GM19452 (cell line): ENCODE measurements around the gene LPIN2.
"Not testable (repeated sequence)": the region's sequence is repeated elsewhere in the genome, so short reads cannot be mapped to it uniquely, and the experiment has no call there.

Experiments
- ATAC-seq: cut with Tn5 transposase; IDR thresholded peaks from one replicate; pipeline ENCODE4 v1.9.1; 2021; ENCODE audit not compliant: unreplicated experiment

The LPIN2 gene

DNA sequence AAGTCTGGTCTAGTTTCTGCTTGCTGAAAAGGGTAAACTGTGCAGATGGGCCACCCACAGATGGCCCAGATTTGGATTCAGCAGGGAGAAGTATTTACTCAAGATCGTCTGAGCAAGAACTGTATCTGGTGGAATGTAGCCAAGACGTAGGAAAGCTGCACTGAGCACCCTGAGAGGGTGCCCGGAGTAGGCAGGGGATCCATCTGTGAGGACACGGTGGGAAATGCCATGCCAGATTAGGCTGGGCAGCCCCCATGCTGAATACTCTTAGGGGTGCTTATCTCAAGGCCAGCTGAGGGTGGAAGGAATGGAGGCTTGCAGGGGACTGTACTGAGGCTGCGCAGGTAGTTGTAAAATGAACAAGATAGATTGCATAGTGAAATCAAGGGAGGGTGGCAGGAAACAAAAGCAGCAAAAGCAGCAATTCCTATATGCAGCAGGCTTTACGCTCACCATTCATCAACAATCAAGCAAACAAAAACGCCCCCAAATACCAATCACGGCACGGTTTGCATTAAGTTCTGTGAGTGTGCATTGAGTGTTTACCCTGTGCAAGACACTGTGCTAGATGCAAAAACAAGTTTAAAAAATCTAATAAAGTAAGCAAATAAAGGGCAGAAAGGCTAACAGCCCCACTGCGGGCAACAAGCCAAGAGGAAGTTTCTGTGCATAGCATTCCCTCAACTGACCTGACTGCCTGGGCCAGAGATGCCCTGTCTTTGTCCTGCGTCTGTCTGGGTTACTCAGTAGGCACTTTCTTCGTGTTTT is 32.2 kb upstream of the LPIN2 start:
- no peak for ATAC-seq

DNA sequence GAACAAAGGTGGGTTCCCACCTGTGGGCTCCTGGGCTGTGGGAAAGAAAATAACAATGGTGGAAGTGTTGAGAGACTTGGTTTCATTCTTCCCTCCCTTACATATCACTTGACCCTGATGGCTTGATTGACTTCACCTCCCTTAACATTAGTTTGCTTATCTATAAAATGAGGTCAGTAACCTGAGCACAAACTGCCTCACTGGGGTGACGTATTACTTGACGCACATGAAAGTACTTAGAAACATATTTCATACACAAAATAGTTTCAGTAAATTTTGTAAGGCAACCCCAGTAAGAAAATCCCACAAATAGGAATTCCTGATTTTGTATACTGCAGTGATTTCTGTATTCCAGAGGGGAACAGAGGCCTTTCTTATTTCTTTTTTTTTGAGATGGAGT is 29.4 kb upstream of the LPIN2 start:
- ATAC-seq, result no peak

DNA sequence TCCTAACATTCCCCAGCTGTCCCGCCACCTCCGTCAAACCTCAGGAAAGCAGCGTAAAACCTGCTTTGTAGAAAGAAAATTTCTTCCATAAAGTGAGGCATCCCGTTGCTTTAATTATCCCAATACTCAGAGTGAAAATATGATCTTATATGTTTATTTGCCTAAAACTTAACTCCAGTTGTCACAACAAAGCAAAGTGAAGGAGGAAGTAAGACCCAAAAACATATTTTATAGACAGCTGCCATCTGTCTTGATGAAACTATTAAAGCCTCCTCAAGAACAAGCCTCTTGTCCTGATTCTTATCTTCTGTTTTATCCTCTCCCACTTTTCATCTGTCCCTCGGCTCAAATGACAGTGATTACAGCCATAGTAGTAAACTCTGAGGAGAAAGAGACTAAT is 28.9 kb upstream of the LPIN2 start:
- ATAC-seq, result no peak

DNA sequence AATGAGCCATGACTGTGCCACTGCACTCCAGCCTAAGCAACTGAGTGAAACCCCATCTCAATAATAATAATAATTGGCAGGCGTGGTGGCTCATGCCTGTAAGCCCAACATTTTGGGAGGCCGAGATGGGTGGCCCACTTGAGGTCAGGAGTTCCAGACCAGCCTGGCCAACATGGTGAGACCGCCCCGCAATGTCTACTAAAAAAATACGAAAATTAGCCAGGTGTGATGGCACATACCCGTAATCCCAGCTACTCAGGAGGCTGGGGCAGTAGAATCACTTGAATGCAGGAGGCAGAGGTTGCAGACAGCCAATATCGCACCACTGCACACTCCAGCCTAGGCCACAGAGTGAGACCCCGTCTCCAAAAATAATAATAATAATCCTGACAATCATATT is 27.9 kb upstream of the LPIN2 start:
- ATAC-seq, result no peak

DNA sequence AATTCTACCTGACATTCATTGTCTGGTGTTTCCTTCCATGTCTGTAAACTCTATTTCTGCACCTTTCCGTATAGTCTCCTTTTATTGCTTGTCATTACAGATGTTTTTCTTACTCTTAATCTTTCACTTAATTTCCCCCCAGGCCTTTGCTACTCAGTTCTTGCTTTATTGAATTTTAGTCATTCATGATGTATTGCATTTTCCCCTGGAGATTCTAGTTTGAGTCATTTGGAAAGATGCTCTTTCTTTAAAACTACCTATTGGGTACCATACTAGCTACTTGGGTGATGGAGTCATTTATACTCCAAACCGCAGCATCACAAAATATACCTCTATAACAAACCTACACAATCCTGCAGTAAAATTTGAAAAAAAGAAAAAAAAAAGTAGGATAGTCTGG is 27.2 kb upstream of the LPIN2 start:
- ATAC-seq, result no peak

GRCh38 chr18:3037423-3037915 is 24.5 kb upstream of the LPIN2 start:
- ATAC-seq, result peak; percentile 99

DNA sequence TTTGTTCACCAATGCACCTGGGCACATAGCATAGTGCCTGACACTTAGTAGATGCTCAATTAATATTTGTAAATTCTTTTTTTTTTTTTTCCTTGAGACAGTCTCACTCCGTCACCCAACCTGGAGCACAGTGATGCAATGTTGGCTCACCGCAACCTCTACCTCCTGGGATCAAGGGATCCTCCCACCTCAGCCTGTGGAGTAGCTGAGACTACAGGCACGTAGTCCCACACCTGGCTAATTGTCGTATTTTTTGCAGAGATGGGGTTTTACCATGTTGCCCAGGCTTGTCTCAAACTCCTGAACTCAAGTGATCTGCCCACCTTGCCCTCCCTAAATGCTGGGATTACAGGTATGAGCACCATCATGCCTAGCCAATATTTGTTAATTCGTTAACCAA is 23.2 kb upstream of the LPIN2 start:
- no peak for ATAC-seq

DNA sequence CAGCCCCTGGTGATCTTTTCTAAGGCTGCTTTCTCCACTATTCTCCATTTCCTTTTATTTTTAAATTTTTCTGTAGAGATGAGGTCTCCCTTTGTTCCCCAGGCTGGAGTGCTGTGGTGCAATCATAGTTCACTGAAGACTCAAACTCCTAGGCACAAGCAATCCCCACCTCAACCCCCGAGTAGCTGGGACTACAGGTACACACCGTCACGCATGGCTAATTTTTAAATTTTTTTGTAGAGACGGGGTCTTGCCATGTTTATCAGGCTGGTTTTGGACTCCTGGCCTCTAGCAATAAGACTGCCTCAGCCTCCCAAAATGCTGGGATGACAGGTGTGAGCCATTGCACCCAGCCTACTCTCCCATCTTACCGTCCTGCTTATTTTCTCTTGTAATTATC is 22.7 kb upstream of the LPIN2 start:
- no peak for ATAC-seq

GRCh38 chr18:3032721-3033120 is 19.8 kb upstream of the LPIN2 start:
- ATAC-seq, result no peak

DNA sequence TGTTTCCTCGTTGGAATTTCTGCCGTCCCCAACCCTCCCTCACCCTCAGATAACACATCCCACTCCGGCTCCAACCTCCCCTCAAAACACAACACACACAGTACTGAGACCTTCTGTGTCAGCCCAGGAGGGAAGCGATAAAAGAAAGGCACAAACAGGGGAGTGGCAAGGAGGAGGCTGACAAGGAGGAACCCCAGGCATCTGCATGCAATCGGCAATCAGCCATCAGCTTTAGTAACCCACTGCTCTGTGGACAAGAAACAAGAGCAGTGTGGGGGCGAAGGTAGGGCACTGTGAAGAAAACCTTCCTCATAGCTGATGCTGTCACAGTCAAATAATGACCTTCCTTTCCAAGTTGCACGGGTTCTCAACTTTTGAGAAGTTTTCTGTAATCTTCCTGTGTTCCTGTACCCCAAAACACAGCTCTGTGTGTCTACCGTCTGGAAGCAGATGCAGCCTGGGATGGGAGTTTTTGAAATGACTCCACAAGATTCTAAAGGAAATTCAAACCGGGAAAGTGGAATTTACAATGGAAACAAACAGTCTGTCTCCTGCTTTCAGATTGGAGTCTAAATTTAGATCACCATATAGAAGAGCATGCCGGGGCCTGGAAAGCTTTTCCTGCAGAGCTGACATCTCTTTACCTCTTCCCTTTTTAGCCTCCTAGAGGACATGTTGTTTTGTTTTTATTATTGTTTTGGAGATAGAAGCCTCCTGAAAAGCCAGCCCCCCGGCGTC is 16.4 kb upstream of the LPIN2 start:
- no peak for ATAC-seq

- ATAC-seq, result not testable (repeated sequence)
Observed at GRCh38 chr18:3028115-3028514, 15.2 kb upstream of the LPIN2 start.

GRCh38 chr18:3027370-3027891 is 14.5 kb upstream of the LPIN2 start:
- ATAC-seq, result no peak

DNA sequence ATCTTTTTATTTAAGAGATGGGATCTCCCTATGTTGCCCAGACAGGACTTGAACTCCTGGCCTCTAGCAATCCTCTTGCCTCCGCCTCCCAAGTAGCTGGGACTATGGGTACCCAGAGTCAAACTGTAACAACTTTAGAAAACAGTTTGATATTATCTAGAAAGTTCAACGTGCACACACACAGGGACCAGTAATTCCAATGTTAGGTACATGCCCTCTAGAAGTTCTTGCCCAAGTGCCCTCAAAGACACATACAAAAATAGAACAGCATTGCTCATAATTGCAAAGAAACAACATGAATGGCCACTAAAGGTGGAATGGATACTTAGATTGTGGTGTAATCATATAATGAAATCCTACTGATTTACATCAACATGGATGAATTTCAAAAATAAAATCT is 12.6 kb upstream of the LPIN2 start:
- no peak for ATAC-seq

- not testable (repeated sequence) for ATAC-seq
Observed at GRCh38 chr18:3023603-3024002, 10.7 kb upstream of the LPIN2 start.

DNA sequence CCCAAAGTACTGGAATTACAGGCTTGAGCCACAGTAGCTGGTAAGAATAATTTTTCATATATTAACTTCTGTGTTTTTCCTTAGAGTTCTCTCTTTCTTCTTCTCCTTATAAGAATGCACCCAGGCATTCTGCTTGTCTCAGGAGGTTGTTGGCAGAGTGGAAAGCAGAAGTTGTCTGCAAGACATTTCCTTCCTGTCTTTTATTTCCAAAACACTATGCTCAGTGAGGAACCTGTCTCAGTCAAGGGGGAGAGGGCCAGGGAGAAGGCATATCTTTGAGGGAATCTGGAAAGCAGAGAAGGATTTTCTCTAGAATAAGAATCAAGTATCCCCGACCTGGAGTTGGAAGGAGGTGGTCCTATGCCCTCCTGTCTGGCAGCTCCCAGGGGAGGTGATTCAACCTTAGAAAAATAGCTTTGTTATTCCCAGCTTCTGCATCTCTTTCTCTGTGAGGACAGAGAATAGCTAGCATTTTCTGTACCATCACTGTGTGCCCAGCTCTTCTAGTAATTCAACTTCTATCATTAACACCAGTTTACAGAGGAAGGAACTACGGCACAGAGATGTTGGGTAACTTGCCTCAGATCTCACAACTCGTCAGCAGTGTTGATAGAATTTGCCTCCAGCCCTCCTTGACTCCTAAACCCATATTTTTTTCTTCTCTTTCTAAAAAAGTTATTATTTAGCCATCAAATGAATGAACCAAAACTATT is 3.8 kb upstream of the LPIN2 start:
- ATAC-seq, result no peak

DNA sequence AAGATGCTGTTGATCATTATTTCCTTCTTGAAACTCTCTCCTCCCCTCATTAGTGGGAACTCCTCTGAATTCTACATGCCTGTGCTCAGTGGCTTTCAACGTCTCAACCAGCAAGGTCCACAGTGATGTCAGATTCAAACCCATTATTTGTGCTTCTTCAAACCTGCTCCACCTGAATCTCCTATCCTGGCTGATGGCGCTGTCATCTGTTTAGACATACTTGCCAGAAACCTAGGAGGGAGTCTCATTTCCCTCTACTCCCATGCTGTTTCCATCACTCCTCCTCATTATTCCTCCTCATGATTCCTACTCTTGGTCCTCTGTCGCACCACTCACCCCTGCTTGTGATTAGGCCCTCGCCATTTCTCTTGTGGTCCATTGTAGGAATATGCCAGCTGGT is 2.9 kb upstream of the LPIN2 start:
- ATAC-seq, result no peak

DNA sequence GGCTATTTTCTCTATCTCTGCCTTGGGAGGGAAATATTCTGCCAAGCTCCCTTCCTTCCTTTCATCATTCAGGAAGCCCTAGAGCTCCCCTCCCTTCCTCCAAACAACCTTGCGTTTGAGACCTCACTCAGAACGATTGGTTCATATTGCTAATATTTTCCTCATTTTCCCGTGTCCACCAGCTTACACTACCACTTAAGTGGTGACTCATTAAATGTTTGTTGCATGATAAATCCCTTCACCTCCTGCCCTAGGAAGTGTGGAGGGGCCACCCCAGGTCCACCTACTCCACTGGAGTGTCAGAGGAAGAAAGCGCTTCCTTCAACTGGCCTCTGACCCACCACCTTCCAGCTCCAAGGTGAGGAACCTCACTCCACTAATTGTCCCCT is 2.3 kb upstream of the LPIN2 start:
- ATAC-seq, result no peak

DNA sequence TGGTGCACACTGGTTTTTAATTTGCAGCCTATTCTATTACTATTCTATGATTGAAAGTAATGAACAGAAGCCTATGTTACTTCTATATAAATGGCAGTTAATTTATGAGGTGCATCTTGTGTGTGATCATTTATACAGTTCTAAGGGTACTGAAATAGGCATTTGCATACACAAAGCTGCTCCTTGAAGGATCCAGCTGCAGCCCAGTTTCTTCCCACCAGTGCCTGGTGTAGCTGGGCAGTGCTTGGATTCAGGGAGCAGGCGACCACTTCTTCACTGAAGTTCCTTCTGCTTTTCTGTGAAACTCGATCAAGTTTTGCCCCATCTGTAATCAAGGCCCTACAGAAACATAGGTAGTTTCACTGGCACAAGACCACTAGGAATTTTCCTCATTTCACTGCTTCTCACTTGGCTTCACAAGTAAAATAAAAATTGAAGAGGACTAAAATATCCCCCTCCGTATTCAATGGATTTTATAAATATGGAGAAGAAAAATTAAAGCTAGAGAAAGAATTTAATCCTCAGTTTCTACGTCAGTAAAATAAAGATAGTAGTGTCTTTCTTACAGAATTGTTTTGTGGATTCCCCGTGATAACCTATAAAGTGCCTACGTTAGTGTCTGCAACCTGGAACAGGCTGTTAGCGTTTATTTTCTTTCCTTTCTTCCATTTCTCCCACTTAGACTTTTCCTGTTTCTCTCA is 1.7 kb upstream of the LPIN2 start:
- ATAC-seq, result no peak

DNA sequence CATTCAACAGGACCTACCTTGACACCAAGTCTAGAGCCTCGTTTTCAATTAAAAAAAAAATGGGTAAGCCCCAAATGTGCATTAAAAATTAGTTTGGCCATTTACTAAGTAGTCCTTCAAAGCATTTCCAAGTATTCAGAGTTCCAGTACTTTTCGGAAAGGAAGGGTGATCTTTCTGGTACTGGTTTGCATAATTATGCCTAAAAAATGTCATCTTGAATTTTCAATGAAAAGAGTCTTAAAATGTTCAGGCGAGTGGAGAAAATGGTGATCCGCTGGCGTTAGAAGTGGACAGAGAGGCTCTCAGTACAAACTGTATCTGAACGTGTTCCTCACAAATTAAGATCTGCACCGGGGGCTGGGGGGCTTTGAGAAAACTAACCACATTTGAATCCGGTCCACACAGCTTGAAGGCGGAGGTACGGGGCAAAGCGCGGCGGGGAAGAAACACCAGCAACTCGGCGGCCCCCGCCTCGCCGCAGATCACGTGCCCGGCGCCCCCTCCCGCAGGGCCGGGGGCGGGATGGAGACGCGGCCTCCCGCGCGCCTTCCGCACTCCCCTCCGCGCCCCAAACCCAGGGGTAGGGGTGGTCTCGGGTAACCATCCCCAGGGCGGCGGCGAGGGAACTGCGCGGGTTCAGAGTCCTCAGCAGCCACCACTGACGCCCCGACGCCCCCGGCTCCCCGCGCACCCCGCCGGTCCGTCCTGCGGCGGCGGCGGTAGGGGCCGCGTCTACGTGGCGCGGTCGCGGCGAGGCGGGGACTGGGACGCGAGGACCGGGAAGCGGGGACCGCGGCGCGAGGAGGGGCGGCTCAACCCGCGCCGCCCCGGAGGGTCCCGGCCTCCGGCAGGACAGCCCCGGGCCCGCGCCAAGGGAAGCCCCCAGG is 564 bp downstream of the LPIN2 start:
- peak; percentile 41 for ATAC-seq

GRCh38 chr18:3010086-3010485 is 2.9 kb downstream of the LPIN2 start:
- ATAC-seq, result no peak
